H1 (cell line): ENCODE results near the gene DNAJB1. TPM values are rescaled to one million over a fixed set of nuclear protein-coding genes. Genes with fewer than 3 reads are reported as not detected.

Experiments
- CTCF ChIA-PET: fragments of 300-600 bp; sonication (Branson Sonifier 250); formaldehyde crosslinking; loops from one replicate; lab custom pipeline; 2021; ENCODE audit not compliant: partially characterized antibody; lab: Charles Lee
- POLR2A ChIA-PET: fragments of 300-600 bp; sonication (Branson Sonifier 250); formaldehyde crosslinking; loops from one replicate; lab custom pipeline; 2021; ENCODE audit warnings: inconsistent platforms; ENCODE audit not compliant: partially characterized antibody; lab: Charles Lee
- DNase-seq, 2 experiments: peaks; one replicate each; pipeline versions ENCODE4 v3.0.0 to v3.0.0-alpha.2; 2010 to 2022; ENCODE audit warnings: low spot score in 2 of 2, low read depth in 1 of 2, mixed read lengths in 1 of 2
- FAIRE-seq: peaks from 2 replicates; lab custom pipeline; 2011; peaks lifted over from hg19 to GRCh38; lab: Jason Lieb, UNC
- H2AFZ ChIP-seq: 2 replicates; pipeline ENCODE4 v1.8.1; 2012; ENCODE audit warnings: low read length, inconsistent platforms
- H2AK5ac ChIP-seq: 2 replicates; pipeline ENCODE4 v1.6.1; 2013; ENCODE audit warnings: low read depth, low read length
- H2BK120ac ChIP-seq: replicated peaks from 2 replicates; pipeline ENCODE3; 2013; ENCODE audit warnings: low read depth, low read length, inconsistent platforms
- H2BK12ac ChIP-seq: 2 replicates; pipeline ENCODE4 v1.6.1; 2013; ENCODE audit warnings: low read depth, low read length
- H2BK15ac ChIP-seq: 2 replicates; pipeline ENCODE4 v1.6.1; 2013; ENCODE audit warnings: low read length
- H2BK20ac ChIP-seq: 2 replicates; pipeline ENCODE4 v1.6.1; 2013; ENCODE audit warnings: low read length
- H2BK5ac ChIP-seq: 2 replicates; pipeline ENCODE4 v1.6.1; 2013; ENCODE audit warnings: low read depth, low read length
- H3K14ac ChIP-seq: 2 replicates; pipeline ENCODE4 v1.6.1; 2013; ENCODE audit warnings: inconsistent platforms; ENCODE audit not compliant: insufficient read length
- H3K18ac ChIP-seq: 2 replicates; pipeline ENCODE4 v1.6.1; 2013; ENCODE audit warnings: low read length; ENCODE audit errors: extremely low read depth
- H3K23ac ChIP-seq: 2 replicates; pipeline ENCODE4 v1.6.1; 2013; ENCODE audit warnings: inconsistent platforms; ENCODE audit not compliant: insufficient read length
- H3K23me2 ChIP-seq: 2 replicates; pipeline ENCODE4 v1.6.1; 2013; ENCODE audit warnings: low read depth, low read length
- H3K27ac ChIP-seq: 2 replicates; pipeline ENCODE4 v1.6.1; 2011; ENCODE audit warnings: low read depth, low read length, inconsistent platforms
- H3K27me3 ChIP-seq, 4 experiments: replicated peaks in 1 of 4; 1 replicate in 1 of 4; 2 replicates in 3 of 4; pipeline versions ENCODE4 v1.6.1 to v1.8.1; 2011 to 2013; ENCODE audit warnings: low read length in 3 of 4, mild to moderate bottlenecking in 3 of 4, inconsistent platforms in 2 of 4, mixed read lengths in 2 of 4, moderate library complexity in 1 of 4; ENCODE audit not compliant: control insufficient read depth in 3 of 4, insufficient read depth in 3 of 4; ENCODE audit errors: extremely low read depth in 1 of 4
- H3K36me3 ChIP-seq, 4 experiments: 2 replicates each; pipeline versions ENCODE4 v1.6.1 to v1.8.1; 2011 to 2013; ENCODE audit warnings: mild to moderate bottlenecking in 4 of 4, low read length in 3 of 4, moderate library complexity in 2 of 4, control low read depth in 1 of 4, inconsistent platforms in 1 of 4; ENCODE audit not compliant: insufficient read depth in 4 of 4, control insufficient read depth in 2 of 4
- H3K4ac ChIP-seq: replicated peaks from 2 replicates; pipeline ENCODE3; 2013; ENCODE audit warnings: low read length, low read depth, mixed read lengths, inconsistent platforms; ENCODE audit not compliant: insufficient read length
- H3K4me1 ChIP-seq, 4 experiments: replicated peaks in 1 of 4; 1 replicate in 1 of 4; 2 replicates in 3 of 4; pipeline versions ENCODE4 v1.6.1 to v1.8.1; 2011 to 2013; ENCODE audit warnings: low read length in 3 of 4, inconsistent platforms in 2 of 4, mixed read lengths in 1 of 4; ENCODE audit not compliant: insufficient read depth in 4 of 4, control insufficient read depth in 3 of 4
- H3K4me2 ChIP-seq, 2 experiments: 2 replicates each; pipeline versions ENCODE4 v1.6.1 to v1.8.1; 2011 to 2013; ENCODE audit warnings: low read depth in 2 of 2, low read length in 2 of 2, control low read depth in 1 of 2, inconsistent platforms in 1 of 2, mild to moderate bottlenecking in 1 of 2; ENCODE audit not compliant: insufficient read depth in 1 of 2
- H3K4me3 ChIP-seq, 4 experiments: fragments of 200-600, 300-600 bp in 1 of 4; sonication (generic), shearing (Covaris generic), sonication (Bioruptor Twin) in 1 of 4; 2 replicates each; pipeline versions ENCODE4 v1.5.1 to v1.8.1; 2011 to 2016; ENCODE audit warnings: low read length in 4 of 4, low read depth in 3 of 4, control low read depth in 2 of 4, inconsistent platforms in 2 of 4, mild to moderate bottlenecking in 2 of 4, mixed read lengths in 1 of 4, moderate library complexity in 1 of 4; ENCODE audit not compliant: insufficient read depth in 2 of 4; ENCODE audit errors: extremely low read depth in 1 of 4
- H3K56ac ChIP-seq: replicated peaks from 2 replicates; pipeline ENCODE3; 2013; ENCODE audit warnings: low read depth, mild to moderate bottlenecking, mixed read lengths, low read length, inconsistent platforms; ENCODE audit not compliant: insufficient read length
- H3K79me1 ChIP-seq: 2 replicates; pipeline ENCODE4 v1.6.1; 2013; ENCODE audit warnings: low read depth, low read length, control low read depth
- H3K79me2 ChIP-seq, 2 experiments: 2 replicates each; pipeline versions ENCODE4 v1.6.1 to v1.8.1; 2012 to 2013; ENCODE audit warnings: low read length in 2 of 2, mild to moderate bottlenecking in 2 of 2, inconsistent platforms in 1 of 2; ENCODE audit not compliant: insufficient read depth in 2 of 2, control insufficient read depth in 1 of 2
- H3K9ac ChIP-seq, 4 experiments: replicated peaks in 1 of 4; 1 replicate in 1 of 4; 2 replicates in 3 of 4; pipeline versions ENCODE4 v1.6.1 to v1.8.1; 2011 to 2013; ENCODE audit warnings: low read depth in 3 of 4, low read length in 3 of 4, control low read depth in 2 of 4, mild to moderate bottlenecking in 2 of 4, moderate library complexity in 2 of 4, inconsistent platforms in 1 of 4; ENCODE audit errors: extremely low read depth in 1 of 4
- H3K9me3 ChIP-seq, 2 experiments: 2 replicates each; pipeline versions ENCODE4 v1.6.1 to v1.8.1; 2012 to 2013; ENCODE audit warnings: mild to moderate bottlenecking in 2 of 2, moderate library complexity in 2 of 2, control low read depth in 1 of 2, inconsistent platforms in 1 of 2, low read depth in 1 of 2, low read length in 1 of 2, mixed read lengths in 1 of 2; ENCODE audit not compliant: insufficient read depth in 2 of 2
- H4K20me1 ChIP-seq, 2 experiments: replicated peaks in 1 of 2; 2 replicates each; pipeline versions ENCODE3 to v1.8.1; 2011 to 2013; ENCODE audit warnings: inconsistent platforms in 2 of 2, low read length in 2 of 2, mild to moderate bottlenecking in 1 of 2; ENCODE audit not compliant: insufficient read depth in 2 of 2, control insufficient read depth in 1 of 2
- H4K5ac ChIP-seq: 2 replicates; pipeline ENCODE4 v1.6.1; 2013; ENCODE audit warnings: low read length, low read depth, mixed read lengths, inconsistent platforms; ENCODE audit not compliant: insufficient read length
- H4K8ac ChIP-seq: 2 replicates; pipeline ENCODE4 v1.8.0; 2013; ENCODE audit warnings: mild to moderate bottlenecking, moderate library complexity, low read length, inconsistent platforms; ENCODE audit not compliant: insufficient read depth; ENCODE audit errors: extremely low read depth
- H4K91ac ChIP-seq: replicated peaks from 2 replicates; pipeline ENCODE3; 2013; ENCODE audit warnings: low read length, mixed read lengths, inconsistent platforms; ENCODE audit not compliant: insufficient read length
- ASH2L ChIP-seq: fragments of 200-600, 300-600 bp; sonication (generic); IDR thresholded peaks from one replicate; pipeline ENCODE4 v1.7.1; 2017; ENCODE audit warnings: low read length
- PHF8 ChIP-seq: fragments of 200-600 bp; sonication (generic); conservative IDR thresholded peaks from 2 replicates; pipeline ENCODE4 v1.7.1; 2012; ENCODE audit warnings: low read depth, mild to moderate bottlenecking, inconsistent platforms, low read length, moderate library complexity
- RAD21 ChIP-seq, 2 experiments: IDR thresholded peaks in 1 of 2; conservative IDR thresholded peaks in 1 of 2; 2 replicates each; pipeline ENCODE4 v1.6.1; 2011; ENCODE audit warnings: low read depth in 2 of 2, low read length in 2 of 2, improper control_type of control experiment in 1 of 2, inconsistent platforms in 1 of 2, mild to moderate bottlenecking in 1 of 2, moderate library complexity in 1 of 2
- SIRT6 ChIP-seq: IDR thresholded peaks from one replicate; pipeline ENCODE4 v1.7.1; 2012; ENCODE audit warnings: low read length, inconsistent platforms
- TAF1 ChIP-seq: IDR thresholded peaks from 2 replicates; pipeline ENCODE4 v1.6.1; 2011; ENCODE audit warnings: mild to moderate bottlenecking, low read depth, low read length
- ZNF274 ChIP-seq: IDR thresholded peaks from 2 replicates; pipeline ENCODE4 v1.7.0; 2012; ENCODE audit warnings: low read length, borderline replicate concordance; ENCODE audit errors: extremely low read depth
- WGBS, 2 experiments: shearing (Covaris generic) in 1 of 2; methylation state at CpG; one replicate each; pipeline versions ENCODE4 v1.1.6 to v1.1.7; 2013 to 2015; ENCODE audit warnings: low lambda C conversion rate in 2 of 2, mixed read lengths in 2 of 2, inconsistent platforms in 1 of 2, low coverage in 1 of 2, missing lambda C conversion rate in 1 of 2; ENCODE audit not compliant: insufficient replicate concordance in 2 of 2, insufficient coverage in 1 of 2, insufficient read length in 1 of 2; ENCODE audit errors: extremely low coverage in 1 of 2, missing lambda C conversion rate in 1 of 2; 5-methylcytosine and 5-hydroxymethylcytosine counted together
- polyA plus RNA-seq, 7 experiments: library from polyadenylated mRNA; depleted of rRNA in 3 of 7; stranded (reverse) in 5 of 7; unstranded in 2 of 7; fragments of >200 nt in 5 of 7; fragments of 200-250 nt in 2 of 7; gene quantifications; 1 replicate in 5 of 7; 2 replicates in 1 of 7; 4 replicates in 1 of 7; pipeline versions ENCODE4 v1.2.1 to v1.2.3, GENCODE V29; 2011 to 2013; ENCODE audit warnings: missing spikeins in 2 of 7, mixed read lengths in 2 of 7
- total RNA-seq: library from RNA; stranded (reverse); fragmentation: NEBNext Ultra II Directional; extraction: Animal tissue kit (Norgen Biotek cat#: 25700); gene quantifications from 2 replicates; pipeline ENCODE4 v1.2.1, GENCODE V29; 2021
- TF ChIP-seq, protein P1 (sequence below): IDR thresholded peaks from 2 replicates; pipeline ENCODE4 v1.6.1; 2012; ENCODE audit warnings: inconsistent platforms

Gene DNAJB1
- total and polyA plus RNA-seq, 2 of the 8 experiments (the other 6 are each of a cell fraction or from before 2014, with no cell fraction given), result 62.9 to 64.3 TPM

DNA sequence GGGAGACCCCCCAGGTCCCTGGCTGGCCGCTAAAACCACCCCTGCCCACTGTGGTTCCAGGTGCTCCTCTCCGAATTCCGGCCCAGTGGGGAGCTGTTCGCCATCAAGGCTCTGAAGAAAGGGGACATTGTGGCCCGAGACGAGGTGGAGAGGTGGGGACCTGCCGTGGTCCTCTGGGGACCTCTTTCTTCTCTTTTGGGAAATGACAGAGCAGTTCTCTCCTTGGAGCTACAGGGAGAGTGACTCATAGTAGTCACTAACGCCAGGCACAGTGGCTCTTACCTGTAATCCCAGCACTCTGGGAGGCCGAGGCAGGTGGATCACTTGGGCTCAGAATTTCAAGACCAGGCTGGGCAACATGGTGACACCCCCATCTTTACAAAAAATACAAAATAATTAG lies 50.4 kb downstream of the DNAJB1 start:
- no peak overlapping the region for H2BK20ac ChIP-seq
- no peak overlapping the region for H3K4me2 ChIP-seq
- no peak overlapping the region for H3K14ac ChIP-seq
- no peak overlapping the region for H3K23ac ChIP-seq
- no peak overlapping the region for H4K8ac ChIP-seq
- ChIA-PET CTCF (interaction anchor here (0.6 to 3.1 kb wide), 12 partner anchors 10 to 634 kb away, joined by 3 to 11 read pairs (median 3); no protein-coding TSS in a partner anchor), POLR2A (interaction anchor here (0.6 to 3.3 kb wide), 7 partner anchors 10 to 694 kb away, joined by 3 to 10 read pairs (median 3); no protein-coding TSS in a partner anchor)
- FAIRE-seq, result no peak
- H3K79me2 ChIP-seq, result no peaks in the 10 kb centered on the region
- H2BK120ac ChIP-seq, result no peak overlapping the region
- WGBS, 2 experiments, result 85% methylated on average over 9 of the region's 9 CpGs; no CpG with 5 or more reads in 1 of the 2 experiments
- no peak overlapping the region for H2BK15ac ChIP-seq
- H2AFZ ChIP-seq, result no peak overlapping the region
- no peak overlapping the region for H3K18ac ChIP-seq
- H3K4me1 ChIP-seq, result peaks cover 0 to 2% (median under 1%) of the 10 kb centered on the region in 4 experiments; a peak in 4 of 7 replicates
- H4K5ac ChIP-seq, result no peak overlapping the region
- H3K56ac ChIP-seq, result no peak overlapping the region
- peaks cover 4% of the 10 kb centered on the region for H3K23me2 ChIP-seq
- DNase-seq, result no peak
- H3K79me1 ChIP-seq, result no peaks in the 10 kb centered on the region
- H4K20me1 ChIP-seq, result peaks cover 2 to 6% of the 10 kb centered on the region in 2 experiments
- TF ChIP-seq ASH2L, result no peak
- no peak for TF ChIP-seq SIRT6
- TF ChIP-seq ZNF274, result no peak
- no peak for TF ChIP-seq PHF8
- TF ChIP-seq, protein P1, sequence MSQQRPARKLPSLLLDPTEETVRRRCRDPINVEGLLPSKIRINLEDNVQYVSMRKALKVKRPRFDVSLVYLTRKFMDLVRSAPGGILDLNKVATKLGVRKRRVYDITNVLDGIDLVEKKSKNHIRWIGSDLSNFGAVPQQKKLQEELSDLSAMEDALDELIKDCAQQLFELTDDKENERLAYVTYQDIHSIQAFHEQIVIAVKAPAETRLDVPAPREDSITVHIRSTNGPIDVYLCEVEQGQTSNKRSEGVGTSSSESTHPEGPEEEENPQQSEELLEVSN, result no peak
- TF ChIP-seq TAF1, result no peak
- TF ChIP-seq RAD21 (IDR thresholded peaks at IDR 0.05 in 1 of 2, conservative IDR thresholded peaks at IDR 0.05 in 1 of 2; ENCODE audit: low read depth in 2 of 2, low read length in 2 of 2), result peak; percentile 12 to 35; a peak in 2 of 4 replicates
- no peak overlapping the region for H3K4ac ChIP-seq
- H3K9ac ChIP-seq, result no peak overlapping the region
- H2AK5ac ChIP-seq, result no peak overlapping the region
- no peak overlapping the region for H3K27ac ChIP-seq
- no peak overlapping the region for H4K91ac ChIP-seq
- peaks cover 7 to 30% (median 13%) of the 10 kb centered on the region in 4 experiments; a peak in 6 of 8 replicates for H3K36me3 ChIP-seq
- H2BK5ac ChIP-seq, result no peak overlapping the region
- H3K27me3 ChIP-seq, result no peaks in the 10 kb centered on the region
- H2BK12ac ChIP-seq, result no peak overlapping the region
- H3K4me3 ChIP-seq, result no peak overlapping the region
- H3K9me3 ChIP-seq, result no peaks in the 10 kb centered on the region
